22Rv1 (cell line): Measurements from ENCODE around the gene APEH.

Experiments
- CTCF ChIP-seq: fragments of 450-650 bp; IDR thresholded peaks from 2 replicates; pipeline ENCODE4 v1.5.1; 2017; ENCODE audit warnings: mild to moderate bottlenecking
- ZFX ChIP-seq: fragments of 450-650 bp; IDR thresholded peaks from 2 replicates; pipeline ENCODE4 v1.6.1; 2017; ENCODE audit warnings: antibody characterized with exemption, borderline replicate concordance

- TF ChIP-seq CTCF (no peak), ZFX (no peak)
These were observed 48.0 kb downstream of the APEH start for GRCh38 chr3:49721896-49722781.
